ENCODE data around the gene RBM47.
"Not testable (repeated sequence)": the region's sequence is repeated elsewhere in the genome, so short reads cannot be mapped to it uniquely, and the experiment has no call there.

RBM47 gene

GRCh38 chr4:40553995-40554394 lies 75.7 kb downstream of the RBM47 start:
- no peak for TF ChIP-seq CTCF (IDR thresholded peaks at IDR 0.05; ENCODE audit: control insufficient read depth, extremely low read depth, insufficient read depth)
- H3K4me3 ChIP-seq (ENCODE audit: low read depth, low read length): no peak overlapping the region
- DNase-seq (ENCODE audit: low read depth): no peak

GRCh38 chr4:40552536-40552935 lies 77.1 kb downstream of the RBM47 start:
- DNase-seq (ENCODE audit: low read depth): peak; percentile 56
- H3K4me3 ChIP-seq (ENCODE audit: low read depth, low read length): no peak overlapping the region
- no peak for TF ChIP-seq CTCF (IDR thresholded peaks at IDR 0.05; ENCODE audit: control insufficient read depth, extremely low read depth, insufficient read depth)

GRCh38 chr4:40551568-40552136 lies 78.0 kb downstream of the RBM47 start:
- not testable (repeated sequence) for DNase-seq (ENCODE audit: low read depth)
- H3K4me3 ChIP-seq (ENCODE audit: low read depth, low read length): peak overlapping the region; percentile 32

- peak; percentile 70 for DNase-seq (ENCODE audit: low read depth)
- peak overlapping the region; percentile 32 for H3K4me3 ChIP-seq (ENCODE audit: low read depth, low read length)
- TF ChIP-seq CTCF (IDR thresholded peaks at IDR 0.05; ENCODE audit: control insufficient read depth, extremely low read depth, insufficient read depth): peak; percentile 65
Measured at GRCh38 chr4:40550948-40551462, 78.7 kb downstream of the RBM47 start.

GRCh38 chr4:40550196-40550595 lies 79.5 kb downstream of the RBM47 start:
- DNase-seq (ENCODE audit: low read depth): no peak
- TF ChIP-seq CTCF (IDR thresholded peaks at IDR 0.05; ENCODE audit: control insufficient read depth, extremely low read depth, insufficient read depth): no peak
- no peak overlapping the region for H3K4me3 ChIP-seq (ENCODE audit: low read depth, low read length)

GRCh38 chr4:40548256-40548655 lies 81.4 kb downstream of the RBM47 start:
- TF ChIP-seq CTCF (IDR thresholded peaks at IDR 0.05; ENCODE audit: control insufficient read depth, extremely low read depth, insufficient read depth): no peak
- DNase-seq (ENCODE audit: low read depth): no peak
- H3K4me3 ChIP-seq (ENCODE audit: low read depth, low read length): no peak overlapping the region

GRCh38 chr4:40547789-40548132 lies 81.9 kb downstream of the RBM47 start:
- no peak for DNase-seq (ENCODE audit: low read depth)
- TF ChIP-seq CTCF (IDR thresholded peaks at IDR 0.05; ENCODE audit: control insufficient read depth, extremely low read depth, insufficient read depth): no peak
- no peak overlapping the region for H3K4me3 ChIP-seq (ENCODE audit: low read depth, low read length)

All from LNCaP clone FGC (cell line).